Activated T-cell treated with anti-CD3 and anti-CD28 coated beads, Interleukin-2, amount 50 U/mL, for 48 hours (primary cell): ENCODE results near the gene DUSP2.
A peak's percentile ranks its signal among the peaks of the same experiment; 100 is the strongest.

ENCODE experiments used
- DNase-seq, 2 experiments: peaks; one replicate each; pipeline ENCODE4 v3.0.0-alpha.2; 2020

The DUSP2 gene

GRCh38 chr2:96131152-96131812, 14.0 kb downstream of the DUSP2 start:
- DNase-seq: peak; percentile 66 to 69

GRCh38 chr2:96130483-96130882, 14.8 kb downstream of the DUSP2 start:
- no peak for DNase-seq

- DNase-seq: no peak
Measured at GRCh38 chr2:96129528-96130120, 15.6 kb downstream of the DUSP2 start.

- DNase-seq: no peak
Measured at GRCh38 chr2:96128456-96128855, 16.8 kb downstream of the DUSP2 start.

- DNase-seq: no peak
Measured at GRCh38 chr2:96124406-96125265, 20.6 kb downstream of the DUSP2 start.

- DNase-seq: no peak
Measured at GRCh38 chr2:96123936-96124335, 21.3 kb downstream of the DUSP2 start.

GRCh38 chr2:96123290-96123689, 21.9 kb downstream of the DUSP2 start:
- no peak for DNase-seq

- no peak for DNase-seq
Measured at GRCh38 chr2:96122391-96122790, 22.8 kb downstream of the DUSP2 start.

- DNase-seq: no peak
Measured at GRCh38 chr2:96121414-96121813, 23.8 kb downstream of the DUSP2 start.

GRCh38 chr2:96120991-96121390, 24.2 kb downstream of the DUSP2 start:
- no peak for DNase-seq

GRCh38 chr2:96120091-96120720, 25.0 kb downstream of the DUSP2 start:
- DNase-seq: no peak

- DNase-seq: no peak
Measured at GRCh38 chr2:96119389-96119751, 25.9 kb downstream of the DUSP2 start.

- DNase-seq: no peak
Measured at GRCh38 chr2:96118698-96119388, 26.4 kb downstream of the DUSP2 start.

GRCh38 chr2:96117701-96118588, 27.3 kb downstream of the DUSP2 start:
- DNase-seq: no peak

GRCh38 chr2:96116879-96117533, 28.2 kb downstream of the DUSP2 start:
- DNase-seq: peak; percentile 79 to 84

- DNase-seq: peak; percentile 74 to 81
Measured at GRCh38 chr2:96116424-96116878, 28.8 kb downstream of the DUSP2 start, which contains the start of gene ADRA2B. ADRA2B (minus strand) TSS chr2:96116571; CDS start chr2:96116149, 422 bp downstream.

- DNase-seq: no peak
Measured at GRCh38 chr2:96115631-96116423, 29.4 kb downstream of the DUSP2 start.

- no peak for DNase-seq
Measured at GRCh38 chr2:96114903-96115581, 30.2 kb downstream of the DUSP2 start.

- DNase-seq: no peak
Measured at GRCh38 chr2:96114546-96114902, 30.7 kb downstream of the DUSP2 start.

- no peak for DNase-seq
Measured at GRCh38 chr2:96113951-96114350, 31.3 kb downstream of the DUSP2 start.
